Measurements from ENCODE around the gene EPHA10. TPM values are rescaled to one million over a fixed set of nuclear protein-coding genes. Genes with fewer than 3 reads are reported as not detected.

The EPHA10 gene
- total RNA-seq, 1 donor from 2014 or later: 0.11 TPM

GRCh38 chr1:37722181-37723071 is 42.5 kb downstream of the EPHA10 start:
- H3K27me3 ChIP-seq: no peaks in the 10 kb centered on the region
- no peaks in the 10 kb centered on the region for H3K36me3 ChIP-seq
- no peak overlapping the region for H3K4me3 ChIP-seq
- no peak overlapping the region for H3K27ac ChIP-seq
- H3K4me1 ChIP-seq: no peaks in the 10 kb centered on the region
- intact Hi-C loops (cut with DNase I): no loop called here
- DNase-seq (ENCODE audit: low spot score in 2 of 2): no peak
- H3K9me3 ChIP-seq: no peaks in the 10 kb centered on the region
- TF ChIP-seq, protein P1, sequence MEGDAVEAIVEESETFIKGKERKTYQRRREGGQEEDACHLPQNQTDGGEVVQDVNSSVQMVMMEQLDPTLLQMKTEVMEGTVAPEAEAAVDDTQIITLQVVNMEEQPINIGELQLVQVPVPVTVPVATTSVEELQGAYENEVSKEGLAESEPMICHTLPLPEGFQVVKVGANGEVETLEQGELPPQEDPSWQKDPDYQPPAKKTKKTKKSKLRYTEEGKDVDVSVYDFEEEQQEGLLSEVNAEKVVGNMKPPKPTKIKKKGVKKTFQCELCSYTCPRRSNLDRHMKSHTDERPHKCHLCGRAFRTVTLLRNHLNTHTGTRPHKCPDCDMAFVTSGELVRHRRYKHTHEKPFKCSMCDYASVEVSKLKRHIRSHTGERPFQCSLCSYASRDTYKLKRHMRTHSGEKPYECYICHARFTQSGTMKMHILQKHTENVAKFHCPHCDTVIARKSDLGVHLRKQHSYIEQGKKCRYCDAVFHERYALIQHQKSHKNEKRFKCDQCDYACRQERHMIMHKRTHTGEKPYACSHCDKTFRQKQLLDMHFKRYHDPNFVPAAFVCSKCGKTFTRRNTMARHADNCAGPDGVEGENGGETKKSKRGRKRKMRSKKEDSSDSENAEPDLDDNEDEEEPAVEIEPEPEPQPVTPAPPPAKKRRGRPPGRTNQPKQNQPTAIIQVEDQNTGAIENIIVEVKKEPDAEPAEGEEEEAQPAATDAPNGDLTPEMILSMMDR (IDR thresholded peaks at IDR 0.05): no peak

DNA sequence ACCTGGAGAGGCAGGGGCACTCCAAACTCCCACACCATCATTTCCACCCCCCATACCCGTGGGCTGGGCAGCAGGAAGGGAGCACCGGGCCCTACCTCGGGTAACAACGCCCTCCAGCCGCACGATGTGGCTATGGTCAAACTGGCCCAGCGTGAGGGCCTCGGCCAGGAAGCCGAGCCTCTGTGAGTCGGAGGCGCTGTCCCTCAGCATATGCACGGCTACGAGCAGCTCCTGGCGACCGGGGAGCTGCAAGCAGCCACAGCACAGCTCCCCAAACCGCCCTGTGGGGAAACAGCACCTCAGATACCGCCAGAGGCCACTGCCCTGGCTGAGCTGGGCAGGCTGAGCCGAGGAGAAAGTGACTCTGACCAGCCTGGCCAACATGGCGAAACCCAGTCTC is 43.4 kb downstream of the EPHA10 start:
- H3K9me3 ChIP-seq: no peaks in the 10 kb centered on the region
- H3K27me3 ChIP-seq: no peaks in the 10 kb centered on the region
- TF ChIP-seq, protein P1 (IDR thresholded peaks at IDR 0.05): no peak
- H3K4me3 ChIP-seq: no peak overlapping the region
- H3K4me1 ChIP-seq: no peaks in the 10 kb centered on the region
- no peak for DNase-seq (ENCODE audit: low spot score in 2 of 2)
- no peak overlapping the region for H3K27ac ChIP-seq
- intact Hi-C loops (cut with DNase I): no loop called here
- no peaks in the 10 kb centered on the region for H3K36me3 ChIP-seq

DNA sequence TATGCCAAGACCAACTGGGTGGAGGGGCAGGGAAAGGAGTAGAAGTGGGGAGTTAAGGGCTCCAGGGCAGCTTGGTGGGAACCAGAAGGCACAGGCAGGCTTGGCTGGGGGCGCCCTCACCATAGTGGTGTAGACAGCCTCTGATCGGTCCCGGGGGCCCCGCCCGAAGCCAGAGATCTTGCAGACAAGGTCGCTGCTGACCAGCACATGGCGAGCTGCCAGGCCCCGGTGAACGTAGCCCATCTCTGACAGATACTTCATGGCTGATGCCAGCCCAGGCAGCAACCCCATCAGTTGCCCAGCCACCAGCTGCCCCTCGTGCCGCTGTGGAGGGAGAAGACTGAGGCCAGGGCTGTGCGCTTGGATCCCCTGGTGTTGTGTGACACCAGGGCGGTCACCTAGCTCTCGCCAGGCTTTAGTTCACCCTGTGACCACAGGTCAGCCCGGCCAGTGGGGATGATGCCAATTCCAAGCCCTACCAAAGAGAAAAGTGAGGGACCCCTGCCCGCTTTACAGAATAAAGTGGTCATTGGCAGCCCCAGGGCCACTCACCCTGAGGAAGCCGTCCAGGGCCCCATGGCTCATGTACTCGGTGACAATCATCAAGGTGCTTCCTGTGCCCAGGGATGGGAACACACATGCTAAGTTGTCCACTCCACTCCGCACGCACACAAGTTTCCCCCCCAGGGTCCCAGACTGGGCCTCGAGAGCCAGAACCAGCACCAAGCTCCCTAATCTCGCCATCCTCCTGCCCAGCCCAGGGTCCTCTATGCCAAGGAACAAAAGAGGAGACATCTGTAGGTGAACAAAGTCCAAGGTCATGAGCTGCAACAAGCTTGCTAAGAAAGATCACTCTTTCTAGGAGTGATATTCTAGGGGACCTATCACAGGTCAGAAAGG is 44.4 kb downstream of the EPHA10 start:
- no peak overlapping the region for H3K27ac ChIP-seq
- H3K4me3 ChIP-seq: no peak overlapping the region
- H3K4me1 ChIP-seq: no peaks in the 10 kb centered on the region
- TF ChIP-seq, protein P1 (IDR thresholded peaks at IDR 0.05): no peak
- DNase-seq (ENCODE audit: low spot score in 2 of 2): no peak
- H3K9me3 ChIP-seq: no peaks in the 10 kb centered on the region
- no peaks in the 10 kb centered on the region for H3K36me3 ChIP-seq
- intact Hi-C loops (cut with DNase I): no loop called here
- no peaks in the 10 kb centered on the region for H3K27me3 ChIP-seq

DNA sequence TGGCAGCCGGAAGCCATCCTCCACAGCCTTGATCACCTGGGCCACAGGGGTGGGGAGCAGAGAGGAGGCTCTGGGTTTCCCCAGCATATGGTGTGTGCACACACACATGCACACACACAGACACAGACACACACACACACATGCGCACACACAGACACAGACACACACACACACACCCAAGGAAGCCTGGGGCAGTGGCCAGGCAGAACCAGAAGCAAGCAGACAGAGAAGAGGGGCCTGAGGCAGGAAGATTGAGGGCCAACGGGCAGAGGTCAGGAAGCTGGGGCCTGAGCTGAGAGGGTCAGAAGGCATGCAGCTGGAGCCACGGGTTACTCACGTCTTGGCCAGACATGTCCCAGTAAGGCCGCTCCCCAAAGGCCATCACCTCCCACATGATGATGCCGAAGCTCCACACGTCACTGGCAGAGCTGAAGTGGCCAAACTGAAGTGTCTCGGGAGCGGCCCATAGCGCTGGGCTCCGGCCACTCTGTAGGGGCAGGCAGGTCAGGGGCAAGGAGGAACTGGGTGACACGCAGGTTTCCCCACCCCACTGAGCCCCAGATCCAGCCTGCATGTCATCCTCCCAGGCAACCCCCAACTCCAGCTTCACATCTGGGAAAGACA is 45.2 kb downstream of the EPHA10 start:
- TF ChIP-seq, protein P1 (IDR thresholded peaks at IDR 0.05): no peak
- Histone ChIP-seq H3K9me3 (no peaks in the 10 kb centered on the region), H3K36me3 (no peaks in the 10 kb centered on the region), H3K4me1 (no peaks in the 10 kb centered on the region), H3K4me3 (no peak overlapping the region), H3K27ac (no peak overlapping the region), H3K27me3 (no peaks in the 10 kb centered on the region)
- no peak for DNase-seq (ENCODE audit: low spot score in 2 of 2)
- intact Hi-C loops (cut with DNase I): no loop called here

DNA sequence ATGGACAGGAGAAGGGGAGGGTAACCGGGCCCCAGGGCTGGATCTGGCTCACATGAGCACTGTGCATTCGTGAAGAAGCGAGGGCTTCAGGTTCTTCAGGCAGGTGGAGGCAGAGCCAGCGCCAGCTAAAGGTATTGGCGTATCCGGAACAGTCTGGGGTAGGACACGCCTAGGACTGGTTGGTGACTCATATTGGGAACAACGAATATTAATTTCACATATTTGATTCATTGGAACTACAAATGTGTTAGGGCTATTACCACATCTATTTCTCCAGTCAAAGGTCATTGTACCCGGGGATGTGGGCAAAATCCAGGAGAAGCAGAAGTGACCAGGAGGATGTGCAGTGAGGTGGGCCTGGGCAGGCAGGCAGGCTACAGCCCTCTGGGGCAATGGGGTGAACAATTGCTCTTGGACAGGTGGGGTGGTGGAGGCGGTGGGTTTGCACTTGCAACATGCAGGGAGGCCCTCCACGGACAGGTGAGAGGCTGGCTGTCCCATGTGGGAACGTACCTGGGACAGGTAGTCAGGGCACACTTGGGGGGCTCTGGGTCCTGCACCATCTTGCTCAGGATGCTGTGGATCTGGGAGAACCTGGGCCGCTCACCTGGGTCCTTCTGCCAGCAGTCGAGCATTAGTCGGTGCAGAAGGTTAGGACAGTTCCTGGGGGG is 45.9 kb downstream of the EPHA10 start:
- no peaks in the 10 kb centered on the region for H3K9me3 ChIP-seq
- DNase-seq (ENCODE audit: low spot score in 2 of 2): no peak
- H3K36me3 ChIP-seq: no peaks in the 10 kb centered on the region
- no peaks in the 10 kb centered on the region for H3K4me1 ChIP-seq
- H3K27ac ChIP-seq: no peak overlapping the region
- no peak overlapping the region for H3K4me3 ChIP-seq
- no peaks in the 10 kb centered on the region for H3K27me3 ChIP-seq
- intact Hi-C loops (cut with DNase I): no loop called here
- TF ChIP-seq, protein P1 (IDR thresholded peaks at IDR 0.05): no peak
